ENCODE data around the gene CAPN15.

Gene CAPN15

DNA sequence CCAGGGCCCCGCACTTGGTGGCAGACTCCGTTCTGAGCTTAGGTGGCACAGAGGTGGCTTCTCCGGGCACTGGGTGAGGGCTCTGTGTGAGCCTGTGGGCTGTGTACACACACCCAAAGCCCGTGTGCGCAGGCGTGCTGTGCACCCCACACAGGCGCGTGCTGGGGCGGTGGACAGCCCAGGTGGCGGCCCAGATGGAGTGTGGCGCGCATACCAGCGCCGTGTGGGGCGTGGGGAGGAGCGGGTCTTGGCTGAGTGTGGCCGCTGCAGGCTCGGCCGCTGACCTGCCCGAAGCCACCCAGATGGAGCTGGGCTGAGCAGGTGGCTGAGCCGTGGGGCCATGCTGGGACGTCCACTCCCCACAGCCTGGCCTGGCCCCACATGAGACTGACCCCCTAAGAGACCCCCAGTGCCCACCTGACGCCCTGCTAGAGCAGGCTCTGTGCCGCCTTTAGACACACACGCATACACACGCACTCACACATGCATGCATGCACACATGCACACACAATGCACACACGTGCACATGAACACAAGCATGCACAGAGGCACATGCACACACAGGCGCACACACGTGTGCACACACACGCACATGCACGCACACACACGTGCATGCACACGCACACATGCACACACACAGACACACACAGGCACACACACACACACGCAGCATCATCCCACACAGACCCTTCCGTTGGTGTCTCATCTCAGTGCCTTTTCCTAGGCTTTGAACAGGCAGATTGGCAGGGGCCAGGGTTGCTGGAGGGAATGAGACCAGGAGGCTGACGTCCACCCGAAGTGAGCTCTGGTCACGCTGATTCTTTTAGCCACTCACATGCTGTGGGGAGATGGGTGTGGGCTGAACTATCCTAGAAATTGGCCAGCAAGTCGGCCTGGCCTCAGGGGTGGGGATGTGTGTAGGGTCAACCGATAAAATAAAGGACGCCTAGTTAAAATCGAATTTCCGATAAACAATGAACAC, 34.7 kb downstream of the CAPN15 start:
- no peak for DNase-seq (ENCODE audit: low read depth)

GRCh38 chr16:563072-563644, 35.6 kb downstream of the CAPN15 start:
- DNase-seq (ENCODE audit: low read depth): no peak

GRCh38 chr16:564690-565418, 37.3 kb downstream of the CAPN15 start:
- no peak for DNase-seq (ENCODE audit: low read depth)

DNA sequence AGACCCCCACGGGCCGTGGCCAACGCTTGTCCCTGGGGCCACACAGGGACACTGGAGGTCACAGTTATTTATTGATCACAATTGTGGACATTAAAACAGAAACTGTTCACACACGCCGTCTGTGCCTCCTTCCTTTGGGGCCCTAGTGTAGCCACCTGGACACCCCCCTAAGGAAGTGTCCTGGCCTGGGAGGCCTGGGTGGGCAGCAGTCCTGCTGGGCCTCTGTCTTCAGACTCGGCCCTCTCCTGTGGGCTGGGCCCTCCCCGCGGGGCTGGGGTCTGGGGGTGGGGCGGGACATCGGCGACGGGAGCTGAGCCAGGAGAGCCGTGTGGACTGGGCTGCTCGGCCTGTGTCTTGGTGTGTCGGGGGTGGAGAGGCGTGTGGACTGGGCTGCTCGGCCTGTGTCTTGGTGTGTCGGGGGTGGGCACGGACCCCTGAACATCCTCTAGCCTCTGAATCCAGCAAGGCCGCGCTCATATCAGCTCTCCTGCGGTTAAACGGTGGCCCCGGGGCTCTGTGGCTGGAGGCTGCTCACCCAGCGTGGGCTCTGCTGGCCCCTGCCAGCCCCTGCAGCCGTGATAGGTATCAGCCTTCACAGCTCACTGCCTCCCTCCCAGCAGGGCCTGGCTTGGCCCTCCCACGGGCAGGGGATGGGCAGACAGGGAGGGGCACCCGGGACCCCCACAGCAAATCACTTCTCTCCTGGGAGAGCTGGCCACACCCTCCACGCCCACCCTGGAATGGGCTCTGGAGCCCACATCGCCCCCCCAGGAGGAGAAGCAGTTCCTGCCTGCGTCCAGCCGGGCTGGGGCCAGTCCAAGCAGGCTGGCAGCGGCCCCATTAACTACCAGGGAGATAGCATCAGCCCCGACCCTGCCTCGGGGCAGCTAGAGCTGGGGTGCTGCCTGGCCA, 38.2 kb downstream of the CAPN15 start:
- DNase-seq (ENCODE audit: low read depth): no peak

DNA sequence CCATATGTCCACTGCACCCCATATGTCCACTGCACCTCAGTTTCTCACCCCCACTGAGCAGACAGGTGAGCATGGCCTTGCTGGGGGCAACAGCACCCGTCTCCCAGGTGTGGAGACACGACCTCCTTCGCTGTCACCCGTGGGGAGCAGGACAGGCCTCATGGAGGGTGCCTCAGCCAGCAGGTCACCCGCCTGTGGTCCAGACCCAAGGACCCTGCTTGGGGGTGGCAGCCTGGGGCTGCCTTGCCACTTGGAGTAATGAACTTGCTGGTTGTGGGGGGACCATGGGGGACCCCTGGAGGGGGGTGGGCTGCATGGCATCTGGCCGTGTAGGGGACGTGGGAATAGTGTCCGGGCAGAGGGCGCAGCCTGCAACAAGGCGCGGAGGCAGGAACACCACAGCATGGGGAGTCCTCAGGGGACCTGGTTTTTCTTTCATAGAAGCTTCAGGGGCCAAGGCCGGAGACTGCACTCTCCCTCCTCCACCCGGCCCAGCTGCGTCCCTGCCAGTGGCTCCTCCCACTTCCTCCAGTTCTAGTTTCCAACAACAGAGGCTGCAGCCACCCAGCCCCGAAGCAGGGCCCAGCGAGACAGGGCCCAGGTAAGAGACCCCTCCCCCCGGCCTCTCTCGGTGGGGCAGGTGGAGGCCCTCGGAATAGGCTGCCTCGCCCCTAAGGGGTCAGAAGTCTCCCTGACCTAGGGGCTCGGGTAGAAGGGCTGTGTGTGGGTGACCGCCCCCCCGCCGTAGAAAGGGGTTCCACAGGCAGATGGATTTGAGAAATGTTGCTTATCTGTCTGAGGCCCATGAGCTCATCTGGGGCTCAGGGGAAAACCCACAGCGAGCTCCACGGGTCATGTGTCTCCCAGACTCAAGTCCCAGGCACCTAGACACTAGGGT, 39.2 kb downstream of the CAPN15 start, which contains the start of gene NHLRC4:
Gene NHLRC4, plus strand, starts transcription at position 531 of the 898 bp plus-strand sequence. CDS start 1,043 bp downstream, outside the sequence.
- peak; percentile 27 for DNase-seq (ENCODE audit: low read depth)

GRCh38 chr16:567373-568256, 40.1 kb downstream of the CAPN15 start:
- no peak for DNase-seq (ENCODE audit: low read depth)

DNA sequence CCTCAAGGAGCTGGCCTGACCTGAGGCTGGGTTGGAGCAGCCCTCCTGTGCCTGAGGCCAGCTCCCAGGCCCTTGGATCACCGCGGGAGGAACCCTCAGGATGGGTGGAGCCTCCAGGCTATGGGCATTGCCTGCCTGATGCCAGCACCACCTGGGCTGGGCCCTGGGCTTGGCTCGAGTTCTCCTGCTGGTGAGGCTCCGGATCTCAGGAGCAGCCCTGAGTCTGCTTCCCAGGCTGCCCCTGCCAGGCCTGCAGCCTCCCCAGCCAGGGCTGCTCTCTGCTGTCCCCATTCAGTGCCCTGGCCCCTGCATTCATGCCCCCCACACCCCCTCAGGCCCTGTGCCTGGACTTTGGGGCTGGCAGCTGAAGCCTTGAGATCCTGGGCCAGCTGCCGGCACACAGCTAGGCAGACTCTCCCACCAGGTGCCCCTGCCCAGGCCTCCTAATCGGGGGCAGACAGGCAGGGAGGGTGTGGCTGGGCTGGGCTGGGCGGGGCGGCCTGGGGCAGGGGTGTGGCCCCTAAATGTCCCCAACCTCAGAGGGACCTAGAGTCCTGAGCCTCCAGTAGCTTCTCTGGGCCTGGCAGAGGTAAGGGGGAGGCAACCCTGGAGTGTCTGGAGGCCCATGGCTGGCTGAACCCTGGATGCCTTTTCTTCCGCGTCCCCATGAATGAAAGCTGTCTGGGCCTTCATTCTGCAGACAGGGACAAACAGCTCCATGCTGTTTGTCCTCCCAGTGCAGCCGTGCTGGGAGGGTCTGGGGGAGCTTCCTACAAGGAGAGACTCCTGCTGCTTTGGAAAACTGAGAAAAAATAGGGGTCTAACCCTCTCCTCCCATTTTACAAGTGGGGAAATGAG, 41.1 kb downstream of the CAPN15 start:
- no peak for DNase-seq (ENCODE audit: low read depth)

DNA sequence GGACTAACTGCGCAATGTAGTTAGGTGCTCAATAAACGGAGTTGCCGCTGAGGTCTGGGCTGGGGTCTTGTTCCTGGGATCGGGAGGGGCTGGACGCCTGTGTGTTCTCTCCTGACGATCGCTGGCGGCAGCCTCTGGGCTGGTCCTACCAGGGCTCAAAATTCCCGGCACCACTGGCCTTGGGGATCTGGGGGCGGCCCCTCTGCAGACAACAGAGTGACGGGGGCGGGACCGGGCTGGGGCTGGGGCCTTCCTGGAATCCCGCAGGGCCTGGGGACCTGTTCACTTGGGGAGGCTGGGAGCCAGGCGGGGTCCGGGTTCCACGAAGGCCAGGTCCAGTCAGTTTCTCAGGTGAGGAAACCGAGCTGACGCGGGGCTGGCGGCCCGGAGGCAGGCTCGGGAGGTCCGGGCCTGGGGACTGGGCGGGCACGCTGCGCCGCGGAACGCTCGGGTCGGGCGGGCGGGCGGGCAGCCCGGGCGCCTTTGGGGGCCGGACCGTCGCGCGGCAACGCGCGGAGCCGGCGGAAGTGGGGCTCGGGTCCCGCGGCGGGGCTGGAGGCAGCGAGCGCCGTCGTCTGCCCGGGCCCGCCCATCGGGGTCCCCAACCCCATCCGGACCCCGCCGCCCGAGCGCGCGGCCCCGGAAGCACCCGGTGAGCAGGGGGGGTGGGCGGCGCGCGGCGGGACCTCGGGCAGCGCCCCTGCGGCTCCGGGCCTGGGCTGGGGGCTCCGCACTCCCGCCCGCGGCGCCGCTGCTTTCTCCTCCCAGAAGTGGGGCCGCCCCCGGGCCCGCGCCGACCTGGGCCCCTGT, 42.1 kb downstream of the CAPN15 start, which contains the start of gene PIGQ:
Gene PIGQ, plus strand, starts transcription at position 524 of the 810 bp plus-strand sequence. CDS start 4,107 bp downstream, outside the sequence.
- DNase-seq (ENCODE audit: low read depth): peak; percentile 75

DNA sequence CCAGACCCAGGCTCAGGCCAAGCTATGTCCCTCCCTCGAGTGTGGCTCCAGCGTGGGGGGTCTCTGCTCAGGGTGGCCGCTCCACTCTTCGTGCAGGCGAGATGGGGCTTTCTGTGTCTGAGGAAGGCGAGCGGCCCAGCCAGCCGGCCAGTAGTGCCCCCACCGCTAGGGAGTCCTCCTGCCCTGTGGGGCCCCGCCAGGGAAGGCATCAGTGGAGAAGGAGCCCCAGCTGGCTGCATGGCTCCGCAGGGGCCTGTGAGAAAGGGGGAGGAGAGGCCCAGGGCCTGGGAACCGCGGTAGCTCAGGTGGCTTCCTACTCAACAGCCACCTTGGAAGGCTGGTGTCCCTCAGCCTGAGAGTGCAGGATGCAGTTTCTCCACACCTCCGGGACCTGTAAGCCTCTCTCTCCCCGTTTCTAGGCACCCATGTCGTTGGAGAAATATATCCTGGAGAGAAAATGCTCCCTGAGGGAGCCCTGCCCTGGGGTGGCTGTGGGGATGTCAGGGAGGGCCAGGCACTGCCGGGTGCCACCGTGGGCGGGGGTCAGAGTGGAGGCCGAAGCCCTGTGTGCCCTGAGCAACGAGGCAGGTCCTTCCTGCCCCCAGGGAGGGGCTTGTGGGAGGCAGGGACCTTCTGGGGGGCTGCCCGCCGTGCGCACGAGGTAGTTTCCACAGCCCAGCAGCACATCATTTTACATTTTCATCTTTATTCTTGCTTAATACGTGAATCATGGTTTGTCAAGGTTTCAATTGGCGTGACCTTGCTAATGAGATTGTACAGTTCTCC, 45.5 kb downstream of the CAPN15 start:
- no peak for DNase-seq (ENCODE audit: low read depth)

DNA sequence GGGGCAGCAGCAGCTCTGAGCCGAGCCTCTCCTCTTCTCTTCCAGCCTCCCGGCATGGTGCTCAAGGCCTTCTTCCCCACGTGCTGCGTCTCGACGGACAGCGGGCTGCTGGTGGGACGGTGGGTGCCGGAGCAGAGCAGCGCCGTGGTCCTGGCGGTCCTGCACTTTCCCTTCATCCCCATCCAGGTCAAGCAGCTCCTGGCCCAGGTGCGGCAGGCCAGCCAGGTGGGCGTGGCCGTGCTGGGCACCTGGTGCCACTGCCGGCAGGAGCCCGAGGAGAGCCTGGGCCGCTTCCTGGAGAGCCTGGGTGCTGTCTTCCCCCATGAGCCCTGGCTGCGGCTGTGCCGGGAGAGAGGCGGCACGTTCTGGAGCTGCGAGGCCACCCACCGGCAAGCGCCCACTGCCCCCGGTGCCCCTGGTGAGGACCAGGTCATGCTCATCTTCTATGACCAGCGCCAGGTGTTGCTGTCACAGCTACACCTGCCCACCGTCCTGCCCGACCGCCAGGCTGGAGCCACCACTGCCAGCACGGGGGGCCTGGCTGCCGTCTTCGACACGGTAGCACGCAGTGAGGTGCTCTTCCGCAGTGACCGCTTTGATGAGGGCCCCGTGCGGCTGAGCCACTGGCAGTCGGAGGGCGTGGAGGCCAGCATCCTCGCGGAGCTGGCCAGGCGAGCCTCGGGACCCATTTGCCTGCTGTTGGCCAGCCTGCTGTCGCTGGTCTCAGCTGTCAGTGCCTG, 46.7 kb downstream of the CAPN15 start:
- DNase-seq (ENCODE audit: low read depth): no peak

- DNase-seq (ENCODE audit: low read depth): no peak
These were observed 48.1 kb downstream of the CAPN15 start for GRCh38 chr16:575354-576196.

- DNase-seq (ENCODE audit: low read depth): no peak
These were observed 48.8 kb downstream of the CAPN15 start for GRCh38 chr16:576197-576822.

GRCh38 chr16:576823-577201, 49.3 kb downstream of the CAPN15 start:
- DNase-seq (ENCODE audit: low read depth): no peak

GRCh38 chr16:577796-578195, 50.3 kb downstream of the CAPN15 start:
- no peak for DNase-seq (ENCODE audit: low read depth)
